HG03039 (cell line): ENCODE data around the gene SIL1.
"Not testable (repeated sequence)": the region's sequence is repeated elsewhere in the genome, so short reads cannot be mapped to it uniquely, and the experiment has no call there.

ENCODE experiments used
- ATAC-seq: cut with Tn5 transposase; IDR thresholded peaks from one replicate; pipeline ENCODE4 v1.9.1; 2021; ENCODE audit warnings: mild to moderate bottlenecking, moderate library complexity; ENCODE audit not compliant: unreplicated experiment

SIL1 gene

GRCh38 chr5:139177809-139178588, 20.2 kb downstream of the SIL1 start:
- no peak for ATAC-seq

DNA sequence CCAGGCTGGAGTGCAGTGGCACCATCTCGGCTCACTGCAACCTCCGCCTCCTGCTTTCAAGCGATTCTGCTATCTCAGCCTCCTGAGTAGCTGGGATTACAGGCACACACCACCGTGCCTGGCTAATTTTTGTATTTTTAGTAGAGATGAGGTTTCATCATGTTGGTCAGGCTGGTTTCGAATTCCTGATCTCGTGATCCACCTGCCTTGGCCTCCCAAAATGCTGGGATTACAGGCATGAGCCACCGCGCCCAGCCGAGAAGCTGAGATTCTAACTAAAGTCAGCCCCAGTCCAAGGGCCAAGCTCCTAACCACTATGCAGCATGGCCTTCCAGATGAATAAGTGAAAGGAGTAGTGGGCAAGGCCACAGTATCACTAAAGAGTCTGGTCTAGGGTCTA, 20.9 kb downstream of the SIL1 start:
- not testable (repeated sequence) for ATAC-seq

DNA sequence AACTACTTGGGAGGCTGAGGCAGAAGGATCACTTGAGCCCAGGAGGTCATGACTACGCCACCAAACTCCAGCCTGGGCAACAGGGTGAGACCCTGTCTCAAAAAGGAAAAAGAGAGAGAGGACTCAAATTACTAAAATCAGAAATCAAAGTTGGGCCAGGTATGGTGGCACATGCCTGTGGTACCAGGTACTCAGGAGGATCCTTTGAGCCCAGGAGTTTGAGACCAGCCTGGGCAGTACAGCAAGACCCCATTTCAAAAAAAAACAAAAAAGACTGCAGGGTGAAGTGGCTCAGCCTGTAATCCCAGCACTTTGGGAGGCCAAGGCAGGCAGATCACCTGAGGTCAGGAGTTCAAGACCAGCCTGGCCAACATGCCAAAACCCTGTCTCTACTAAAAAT, 23.8 kb downstream of the SIL1 start:
- ATAC-seq: not testable (repeated sequence)

DNA sequence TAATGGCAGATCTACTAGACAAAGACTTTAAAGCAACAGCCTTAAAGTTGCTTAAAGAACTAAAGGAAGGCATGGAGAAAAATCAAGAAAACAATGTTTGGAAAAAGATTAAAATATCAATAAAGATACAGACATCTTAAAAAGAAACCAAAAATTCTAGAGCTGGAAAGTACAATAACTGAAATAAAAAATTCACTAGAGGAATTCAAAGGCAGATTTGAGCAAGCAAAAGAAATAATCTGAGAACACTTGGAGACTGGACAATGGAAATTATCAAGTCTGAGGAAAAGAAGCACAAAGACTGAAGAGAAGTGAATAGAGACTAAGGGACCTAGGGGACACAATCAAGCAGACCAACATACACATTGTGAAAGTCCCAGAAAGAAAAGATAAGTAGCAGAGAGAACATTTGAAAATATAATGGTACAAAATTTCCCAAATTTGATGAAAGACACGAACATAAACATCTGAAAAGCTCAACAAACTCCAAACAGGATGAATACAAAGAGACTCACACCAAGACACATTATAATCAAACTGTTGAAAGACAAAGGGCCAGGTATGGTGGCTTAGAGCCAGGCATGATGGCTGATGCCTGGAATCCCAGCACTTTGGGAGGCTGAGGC, 26.3 kb downstream of the SIL1 start:
- ATAC-seq: no peak

GRCh38 chr5:139167952-139168720, 30.0 kb downstream of the SIL1 start:
- ATAC-seq: no peak

- ATAC-seq: no peak
Observed at GRCh38 chr5:139167533-139167932, 30.6 kb downstream of the SIL1 start.

DNA sequence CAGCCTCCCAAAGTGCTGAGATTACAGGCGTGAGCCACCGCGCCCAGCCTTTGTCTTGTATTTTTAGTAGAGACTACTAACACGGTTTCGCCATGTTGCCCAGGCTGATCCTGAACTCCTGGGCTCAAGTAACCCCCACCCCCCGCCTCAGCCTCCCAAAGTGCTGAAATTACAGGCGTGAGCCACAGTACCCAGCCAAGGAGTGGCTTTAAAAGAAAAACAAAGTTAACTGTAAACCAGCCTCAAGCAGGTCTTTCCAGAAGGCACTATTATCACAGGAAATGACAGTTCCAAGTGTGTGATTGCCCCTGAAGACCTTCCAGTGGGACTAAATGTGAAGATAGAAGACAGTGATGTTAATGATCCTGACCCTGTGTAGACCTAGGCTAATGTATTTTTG, 31.1 kb downstream of the SIL1 start:
- no peak for ATAC-seq

- not testable (repeated sequence) for ATAC-seq
Observed at GRCh38 chr5:139164897-139165296, 33.3 kb downstream of the SIL1 start.

DNA sequence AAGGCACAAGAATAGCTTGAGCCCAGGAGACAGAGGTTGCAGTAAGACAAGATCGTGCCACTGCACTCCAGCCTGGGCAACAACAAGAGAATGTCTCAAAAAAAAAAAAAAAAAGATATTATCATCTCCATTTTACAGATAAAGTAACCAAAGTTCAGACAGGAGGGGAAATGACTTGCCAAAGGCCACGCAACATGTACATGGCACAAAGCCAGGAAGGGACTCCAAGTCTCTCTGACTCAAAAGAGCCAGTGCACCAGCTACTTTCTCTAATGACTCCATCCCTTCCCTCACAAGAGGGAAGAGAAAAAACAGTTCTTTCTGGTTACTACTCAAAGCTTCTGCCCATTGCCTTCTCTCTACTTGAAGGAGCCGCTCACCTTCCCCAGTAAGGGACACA, 34.1 kb downstream of the SIL1 start:
- no peak for ATAC-seq

DNA sequence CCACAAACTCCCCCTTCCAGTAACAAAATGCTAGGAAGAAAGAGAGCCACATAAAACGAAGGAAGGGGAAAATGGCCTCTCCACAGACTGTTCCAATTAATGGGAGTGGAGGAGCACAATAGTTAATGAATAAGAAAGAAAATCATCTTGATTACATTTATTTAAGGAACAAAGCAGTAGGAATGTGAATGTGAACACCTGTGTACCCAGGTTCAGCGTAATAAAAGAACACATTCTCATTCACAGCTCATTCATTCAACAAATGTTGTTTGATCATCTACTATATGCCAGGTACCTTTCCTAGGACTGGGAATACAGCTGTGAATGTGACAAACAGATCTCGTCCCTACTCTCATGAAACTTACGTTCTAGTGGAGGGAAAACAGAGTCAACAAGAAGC, 35.7 kb downstream of the SIL1 start:
- ATAC-seq: no peak

GRCh38 chr5:139158791-139159190, 39.4 kb downstream of the SIL1 start:
- ATAC-seq: no peak

- ATAC-seq: no peak
Observed at GRCh38 chr5:139157556-139157955, 40.6 kb downstream of the SIL1 start.

DNA sequence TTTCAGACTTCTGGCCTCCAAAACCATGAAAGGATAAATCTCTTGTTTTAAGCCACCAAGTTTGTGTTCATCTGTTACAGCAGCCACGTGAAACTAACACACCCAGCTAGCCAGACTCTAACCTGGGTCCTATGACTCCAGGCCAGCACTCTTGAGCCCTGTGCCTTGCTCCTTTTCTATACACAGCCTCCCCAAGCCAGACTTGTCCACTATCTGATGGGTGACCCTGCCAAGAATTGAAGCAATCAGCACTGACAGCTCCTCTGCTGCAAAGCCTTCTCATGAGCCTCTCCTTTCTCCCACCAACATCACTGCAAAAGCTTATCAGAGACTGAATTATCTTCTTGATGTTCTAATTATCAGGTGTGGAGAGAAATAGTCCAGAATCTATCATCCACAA, 41.4 kb downstream of the SIL1 start:
- no peak for ATAC-seq

GRCh38 chr5:139155333-139155732, 42.8 kb downstream of the SIL1 start:
- no peak for ATAC-seq

DNA sequence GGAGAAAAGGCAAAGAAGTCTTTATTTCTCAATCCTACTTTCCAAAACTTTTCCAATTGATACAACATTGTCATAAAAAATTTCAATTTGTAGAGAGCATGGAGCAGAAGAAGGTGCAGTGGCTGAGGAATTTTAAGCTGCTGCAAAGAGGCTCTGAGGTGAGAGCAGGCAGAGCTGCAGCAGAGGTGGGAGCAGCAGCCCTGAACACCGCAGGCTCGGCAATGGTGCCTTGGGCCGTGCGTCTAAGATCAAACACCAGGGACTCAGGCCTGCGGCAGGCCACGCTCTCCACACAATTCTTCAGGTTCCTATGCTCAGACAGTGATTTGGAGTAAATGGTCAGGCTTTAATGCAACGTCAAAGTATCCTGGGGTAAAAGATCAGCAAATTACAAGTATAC, 46.3 kb downstream of the SIL1 start:
- no peak for ATAC-seq

- no peak for ATAC-seq
Observed at GRCh38 chr5:139150367-139150999, 47.7 kb downstream of the SIL1 start.

GRCh38 chr5:139149477-139150199, 48.5 kb downstream of the SIL1 start:
- ATAC-seq: no peak

GRCh38 chr5:139148986-139149385, 49.2 kb downstream of the SIL1 start:
- no peak for ATAC-seq

DNA sequence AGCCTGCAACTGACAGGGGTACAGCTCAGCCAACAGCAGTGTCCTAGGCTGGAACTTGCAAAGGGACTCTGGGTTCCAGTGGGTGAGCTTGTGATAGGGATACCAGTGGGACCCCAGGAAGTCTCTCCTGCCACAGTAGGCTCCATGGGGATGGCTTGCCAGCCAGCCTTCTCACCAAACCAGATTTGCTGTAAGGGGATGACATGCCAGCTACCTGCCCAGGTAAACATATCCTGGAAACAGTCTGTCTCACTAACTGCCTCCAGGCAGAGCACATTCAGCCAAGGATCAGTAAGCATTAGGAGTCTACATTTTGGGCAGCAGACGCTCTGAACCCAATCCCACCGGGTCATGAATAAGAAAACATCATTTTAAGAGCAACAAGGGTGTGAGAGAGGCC, 49.9 kb downstream of the SIL1 start:
- no peak for ATAC-seq

GRCh38 chr5:139147483-139148087, 50.6 kb downstream of the SIL1 start:
- ATAC-seq: no peak
